HG03442 (cell line): ENCODE results near the gene FCHO1.
"Not testable (repeated sequence)": the region's sequence is repeated elsewhere in the genome, so short reads cannot be mapped to it uniquely, and the experiment has no call there.

Experiments used
- ATAC-seq: cut with Tn5 transposase; IDR thresholded peaks from one replicate; pipeline ENCODE4 v1.9.1; 2021; ENCODE audit warnings: mild to moderate bottlenecking, moderate library complexity; ENCODE audit not compliant: unreplicated experiment

Gene FCHO1

DNA sequence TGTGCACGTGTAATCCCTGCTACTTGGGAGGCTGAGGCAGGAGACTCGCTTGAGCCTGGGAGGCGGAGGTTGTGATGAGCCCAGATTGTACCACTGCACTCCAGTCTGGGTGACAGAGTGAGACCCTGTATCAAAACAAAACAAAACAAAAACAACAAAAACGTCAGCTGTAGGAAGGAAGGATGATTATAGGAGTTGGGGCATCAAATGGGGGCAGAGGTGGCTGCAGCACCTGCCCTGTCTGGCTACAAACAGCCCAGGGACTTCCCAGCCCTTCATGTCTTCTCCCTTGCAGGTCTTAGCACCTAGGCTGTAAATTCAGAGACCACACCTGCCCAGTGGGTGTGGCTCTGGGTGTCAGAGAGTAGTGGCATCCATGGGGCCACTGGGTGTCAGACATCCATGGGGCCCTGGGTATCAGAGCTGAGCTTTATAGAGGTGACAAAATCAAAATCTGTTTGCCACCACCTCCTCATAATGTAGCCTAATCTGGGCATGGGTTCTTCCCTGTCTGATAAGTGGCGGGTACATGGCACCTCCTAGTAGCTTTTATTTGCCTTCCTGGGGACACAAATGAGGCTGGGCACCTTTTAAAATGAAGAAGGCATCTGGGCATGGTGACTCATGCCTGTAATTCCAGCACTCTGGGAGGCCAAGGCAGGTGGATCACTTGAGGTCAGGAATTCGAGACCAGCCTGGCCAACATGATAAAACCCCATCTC lies 38.9 kb downstream of the FCHO1 start:
- ATAC-seq, result no peak

GRCh38 chr19:17794412-17794730 lies 43.1 kb downstream of the FCHO1 start:
- ATAC-seq, result no peak

GRCh38 chr19:17794731-17795494 lies 43.6 kb downstream of the FCHO1 start, which contains the start of gene B3GNT3:
B3GNT3 (plus strand) TSS chr19:17795138; CDS start chr19:17807808, 12,670 bp downstream.
- ATAC-seq, result no peak

DNA sequence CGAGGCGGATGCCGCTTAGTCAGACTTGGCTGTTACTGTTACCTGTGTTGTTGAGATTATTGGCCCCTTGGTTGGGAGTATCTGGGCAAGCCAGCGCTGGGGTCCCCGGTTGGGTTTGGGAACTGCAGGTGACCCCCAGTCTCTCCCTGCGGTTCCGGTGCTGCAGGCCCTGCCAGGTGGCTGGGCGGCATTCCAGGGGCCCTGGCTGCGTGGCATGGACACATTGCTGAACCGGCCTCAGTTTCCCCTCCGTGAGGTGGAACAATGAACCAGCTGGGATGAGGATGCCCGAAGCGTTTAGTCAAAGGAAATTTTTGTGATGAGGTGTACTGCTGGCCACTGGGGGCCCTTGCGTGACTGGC lies 44.2 kb downstream of the FCHO1 start:
- ATAC-seq, result no peak

GRCh38 chr19:17796013-17796837 lies 44.9 kb downstream of the FCHO1 start:
- no peak for ATAC-seq

DNA sequence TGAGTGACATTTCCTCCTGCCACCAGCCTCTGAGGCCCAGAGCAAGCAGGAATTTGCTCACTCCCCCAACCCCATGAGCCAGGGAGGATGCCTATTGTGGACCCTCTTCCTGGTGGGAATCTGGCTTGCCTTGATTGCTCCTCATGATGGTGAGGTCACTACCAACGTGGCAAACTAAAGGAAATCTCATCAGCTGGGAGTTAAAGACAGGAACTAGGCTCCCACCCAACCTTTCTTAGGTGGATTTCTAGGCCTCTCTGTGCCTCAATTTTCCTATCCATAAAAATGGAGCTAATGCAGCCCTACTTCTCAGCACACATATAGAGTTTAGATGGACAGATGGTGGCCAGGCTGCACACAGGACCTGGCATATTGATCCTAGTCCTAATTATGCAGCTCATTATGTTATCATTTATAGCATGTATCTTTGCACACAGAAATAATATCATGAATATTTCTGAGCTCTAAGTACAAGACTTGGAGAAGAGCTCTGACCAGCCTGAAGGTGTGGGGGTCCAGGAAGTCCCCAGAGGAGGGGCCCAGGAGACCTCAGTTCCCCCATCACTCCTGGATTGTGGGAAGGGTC lies 45.7 kb downstream of the FCHO1 start:
- no peak for ATAC-seq

DNA sequence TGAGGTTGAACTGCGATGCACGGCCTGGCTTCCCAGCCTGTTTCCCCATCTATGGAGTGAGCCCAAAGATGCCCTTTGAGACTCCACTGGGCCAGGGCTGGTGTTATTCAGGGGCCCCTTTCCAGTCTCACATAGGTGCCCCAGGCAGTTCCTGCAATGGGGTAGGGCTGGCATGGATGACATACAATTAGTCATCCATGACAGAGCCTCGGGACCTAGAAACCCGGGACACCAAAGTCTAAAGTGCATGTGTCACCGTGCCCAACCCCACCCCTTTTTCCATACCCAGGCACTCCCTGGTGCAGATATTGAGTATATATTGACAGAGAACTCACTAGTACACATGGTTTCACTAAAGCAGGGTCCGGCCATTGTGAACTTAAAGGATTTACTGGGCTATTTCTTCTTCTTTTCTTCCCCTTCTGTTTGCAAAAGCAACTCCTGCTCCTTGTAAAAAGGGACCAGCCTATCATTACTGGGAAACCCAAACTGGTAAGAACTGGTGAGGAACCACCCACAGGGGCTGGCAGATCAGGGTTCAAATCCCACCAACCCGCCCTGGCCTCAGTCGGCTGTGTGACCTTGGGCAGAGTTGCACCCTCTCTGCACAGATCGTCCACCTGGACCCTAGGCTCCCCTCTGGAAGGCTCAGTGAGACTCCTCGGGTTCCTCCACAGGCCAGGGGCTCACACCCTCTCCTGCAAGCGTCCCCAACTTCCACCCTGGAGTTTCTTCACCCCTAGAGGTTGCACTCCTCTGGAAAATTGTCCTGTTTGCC lies 46.3 kb downstream of the FCHO1 start:
- ATAC-seq, result no peak

- ATAC-seq, result not testable (repeated sequence)
These were observed 47.3 kb downstream of the FCHO1 start for GRCh38 chr19:17798599-17798998.

GRCh38 chr19:17802137-17802858 lies 51.0 kb downstream of the FCHO1 start:
- no peak for ATAC-seq

GRCh38 chr19:17803264-17803896 lies 52.1 kb downstream of the FCHO1 start:
- ATAC-seq, result no peak

- no peak for ATAC-seq
These were observed 54.1 kb downstream of the FCHO1 start for GRCh38 chr19:17805427-17805826.

DNA sequence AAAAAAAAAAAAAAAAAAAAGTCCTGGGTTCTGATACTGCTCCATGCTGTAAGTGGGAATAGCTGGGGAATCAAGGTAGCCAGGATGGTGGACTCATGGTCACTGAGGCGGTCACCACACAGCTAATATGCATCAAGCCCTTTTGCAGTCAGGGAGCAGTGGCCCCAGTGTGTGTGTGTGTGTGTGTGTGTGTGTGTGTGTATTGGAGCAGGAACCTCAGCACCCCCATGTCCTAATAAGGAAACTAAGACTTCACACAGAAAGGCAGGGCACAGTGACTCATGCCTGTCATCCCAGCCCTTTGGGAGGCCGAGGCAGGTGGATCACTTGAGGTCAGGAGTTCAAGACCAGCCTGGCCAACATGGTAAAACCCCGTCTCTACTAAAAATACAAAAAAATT lies 55.7 kb downstream of the FCHO1 start:
- no peak for ATAC-seq

DNA sequence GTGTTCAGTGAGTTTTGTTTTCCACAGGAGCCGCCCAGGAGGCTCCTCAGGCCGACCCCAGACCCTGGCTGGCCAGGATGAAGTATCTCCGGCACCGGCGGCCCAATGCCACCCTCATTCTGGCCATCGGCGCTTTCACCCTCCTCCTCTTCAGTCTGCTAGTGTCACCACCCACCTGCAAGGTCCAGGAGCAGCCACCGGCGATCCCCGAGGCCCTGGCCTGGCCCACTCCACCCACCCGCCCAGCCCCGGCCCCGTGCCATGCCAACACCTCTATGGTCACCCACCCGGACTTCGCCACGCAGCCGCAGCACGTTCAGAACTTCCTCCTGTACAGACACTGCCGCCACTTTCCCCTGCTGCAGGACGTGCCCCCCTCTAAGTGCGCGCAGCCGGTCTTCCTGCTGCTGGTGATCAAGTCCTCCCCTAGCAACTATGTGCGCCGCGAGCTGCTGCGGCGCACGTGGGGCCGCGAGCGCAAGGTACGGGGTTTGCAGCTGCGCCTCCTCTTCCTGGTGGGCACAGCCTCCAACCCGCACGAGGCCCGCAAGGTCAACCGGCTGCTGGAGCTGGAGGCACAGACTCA lies 56.5 kb downstream of the FCHO1 start:
- ATAC-seq, result no peak

DNA sequence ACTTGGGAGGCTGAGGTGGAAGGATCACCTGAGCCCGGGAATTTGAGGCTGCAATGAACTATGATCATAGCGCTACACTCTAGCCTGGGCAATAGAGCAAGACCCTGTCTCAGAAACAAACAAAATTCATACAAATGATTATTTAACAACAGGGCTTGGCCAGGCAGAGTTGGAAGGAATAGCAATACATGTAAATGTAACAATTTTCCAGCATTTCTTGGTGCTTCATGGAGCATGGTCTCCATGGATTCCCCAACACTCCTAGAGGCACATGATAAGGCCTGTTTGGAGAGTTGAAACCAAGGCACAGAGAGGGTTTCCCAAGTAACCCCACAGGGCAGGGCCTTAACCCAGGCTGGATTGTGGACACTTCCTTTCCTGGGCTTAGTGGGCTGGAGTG lies 59.8 kb downstream of the FCHO1 start:
- no peak for ATAC-seq

- ATAC-seq, result no peak
These were observed 60.4 kb downstream of the FCHO1 start for GRCh38 chr19:17811681-17812080.

GRCh38 chr19:17812099-17812498 lies 60.8 kb downstream of the FCHO1 start:
- ATAC-seq, result no peak

- ATAC-seq, result no peak
These were observed 66.5 kb downstream of the FCHO1 start for GRCh38 chr19:17817668-17818363.

DNA sequence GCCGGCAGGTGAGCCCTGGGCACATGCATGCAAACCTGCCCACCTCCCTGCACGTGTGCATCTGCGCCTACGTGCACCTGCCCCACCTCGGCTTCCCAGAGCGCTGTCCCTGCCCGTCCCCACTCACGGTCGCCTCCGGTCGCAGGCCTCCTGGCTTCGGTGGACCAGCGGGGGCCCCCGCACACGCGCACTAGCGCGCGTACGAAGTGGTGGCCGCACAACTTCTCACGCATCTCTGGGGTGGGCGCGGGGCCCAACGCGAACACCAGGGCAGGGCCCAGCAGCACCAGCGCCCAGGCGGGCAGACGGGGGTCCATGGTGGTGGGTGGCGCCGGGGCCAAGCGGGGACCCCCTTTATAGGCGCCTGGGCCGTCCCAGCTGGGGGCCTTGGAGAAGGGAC lies 69.9 kb downstream of the FCHO1 start, which contains the start of gene INSL3:
Gene INSL3, minus strand, starts transcription at position 330 of the 400 bp plus-strand sequence. Its CDS starts 13 bp downstream, at position 317.
- no peak for ATAC-seq
